Keratinocyte (primary cell): ENCODE data around the gene RABGAP1. TPM values are rescaled to one million over a fixed set of nuclear protein-coding genes. Genes with fewer than 3 reads are reported as not detected.

Experiments
- DNase-seq: peaks from one replicate; pipeline ENCODE4 v3.0.0-alpha.2; 2011; ENCODE audit warnings: low read depth, missing footprints, low spot score
- FAIRE-seq: peaks from 2 replicates; lab custom pipeline; 2011; peaks lifted over from hg19 to GRCh38; lab: Jason Lieb, UNC
- H2AFZ ChIP-seq: 2 replicates; pipeline ENCODE4 v1.6.0; 2012; ENCODE audit warnings: low read length, control low read depth, inconsistent platforms; ENCODE audit not compliant: control insufficient read depth
- H3K27ac ChIP-seq: 2 replicates; pipeline ENCODE4 v1.5.1; 2011; ENCODE audit warnings: low read length; ENCODE audit not compliant: control insufficient read depth, insufficient read depth
- H3K27me3 ChIP-seq: 3 replicates; pipeline ENCODE4 v1.6.0; 2011; ENCODE audit warnings: low read length; ENCODE audit not compliant: control insufficient read depth, insufficient read depth; ENCODE audit errors: extremely low read depth
- H3K36me3 ChIP-seq, 2 experiments: 2 replicates in 1 of 2; 3 replicates in 1 of 2; pipeline ENCODE4 v1.5.1; 2011; ENCODE audit warnings: low read length in 2 of 2, mild to moderate bottlenecking in 1 of 2; ENCODE audit not compliant: control insufficient read depth in 2 of 2, insufficient read depth in 2 of 2; ENCODE audit errors: extremely low read depth in 1 of 2
- H3K4me1 ChIP-seq: 3 replicates; pipeline ENCODE4 v1.5.1; 2011; ENCODE audit warnings: low read length; ENCODE audit not compliant: control insufficient read depth, insufficient read depth; ENCODE audit errors: extremely low read depth
- H3K4me2 ChIP-seq: 3 replicates; pipeline ENCODE4 v1.6.0; 2011; ENCODE audit warnings: low read depth, low read length; ENCODE audit not compliant: control insufficient read depth, insufficient read depth; ENCODE audit errors: extremely low read depth
- H3K4me3 ChIP-seq, 3 experiments: fragments of 200-600 bp in 1 of 3; sonication (generic) in 1 of 3; 2 replicates in 2 of 3; 3 replicates in 1 of 3; pipeline ENCODE4 v1.5.1; 2011 to 2016; ENCODE audit warnings: low read length in 3 of 3, mild to moderate bottlenecking in 3 of 3, control low read depth in 2 of 3, inconsistent platforms in 1 of 3, low read depth in 1 of 3, mixed read lengths in 1 of 3, mixed run types in 1 of 3, moderate library complexity in 1 of 3; ENCODE audit not compliant: control insufficient read depth in 2 of 3, insufficient read depth in 2 of 3; ENCODE audit errors: extremely low read depth in 1 of 3
- H3K79me2 ChIP-seq: 2 replicates; pipeline ENCODE4 v1.6.0; 2012; ENCODE audit warnings: low read length; ENCODE audit not compliant: control insufficient read depth, insufficient read depth
- H3K9ac ChIP-seq: 3 replicates; pipeline ENCODE4 v1.6.0; 2011; ENCODE audit warnings: low read length; ENCODE audit not compliant: control insufficient read depth, insufficient read depth; ENCODE audit errors: extremely low read depth
- H3K9me1 ChIP-seq: 3 replicates; pipeline ENCODE4 v1.6.0; 2011; ENCODE audit warnings: low read length; ENCODE audit not compliant: control insufficient read depth, insufficient read depth; ENCODE audit errors: extremely low read depth
- H3K9me3 ChIP-seq: 2 replicates; pipeline ENCODE4 v1.5.1; 2012; ENCODE audit warnings: low read depth, low read length; ENCODE audit not compliant: control insufficient read depth
- H4K20me1 ChIP-seq: 3 replicates; pipeline ENCODE4 v1.6.0; 2011; ENCODE audit warnings: low read length; ENCODE audit not compliant: control insufficient read depth, insufficient read depth; ENCODE audit errors: extremely low read depth
- EZH2 ChIP-seq: IDR thresholded peaks from one replicate; pipeline ENCODE4 v1.6.1; 2012; ENCODE audit warnings: inconsistent platforms, mild to moderate bottlenecking, low read length, moderate library complexity
- dilution Hi-C: fragments of 300-500 bp; cut with MboI; formaldehyde crosslinking; loops from one replicate; pipeline ENCODE4 v1.7.0; 2020; ENCODE audit warnings: low sequenced_read_pairs; ENCODE audit not compliant: extremely low pct_ligation_motif_present
- polyA plus RNA-seq, 5 experiments: library from polyadenylated mRNA; depleted of rRNA in 3 of 5; stranded (reverse) in 3 of 5; stranded (forward) in 1 of 5; unstranded in 1 of 5; fragments of >200 nt; gene quantifications; 1 replicate in 1 of 5; 2 replicates in 3 of 5; 3 replicates in 1 of 5; pipeline versions ENCODE4 v1.2.1 to v1.2.3, GENCODE V29; 2011 to 2012; ENCODE audit warnings: missing spikeins in 2 of 5, low read depth in 1 of 5, low replicate concordance in 1 of 5
- TF ChIP-seq, protein P1 (sequence below), 3 experiments: IDR thresholded peaks in 1 of 3; conservative IDR thresholded peaks in 1 of 3; optimal IDR thresholded peaks in 1 of 3; 2 replicates in 2 of 3; 3 replicates in 1 of 3; pipeline versions ENCODE3 to v1.5.1; 2011; ENCODE audit warnings: low read length in 3 of 3, mild to moderate bottlenecking in 3 of 3, moderate library complexity in 2 of 3, control low read depth in 1 of 3, inconsistent platforms in 1 of 3; ENCODE audit not compliant: insufficient read depth in 2 of 3; ENCODE audit errors: extremely low read depth in 1 of 3

RABGAP1 gene
- polyA plus RNA-seq, 1 donor (not counting 4 experiments of a cell fraction or from before 2014, with no cell fraction given), result 40.6 TPM

- Histone ChIP-seq H3K9me1 (no peaks in the 10 kb centered on the region), H3K4me3 (no peak overlapping the region), H3K27me3 (no peaks in the 10 kb centered on the region), H3K4me2 (no peak overlapping the region), H3K4me1 (peaks cover 22% of the 10 kb centered on the region), H3K27ac (no peak overlapping the region), H3K9me3 (no peaks in the 10 kb centered on the region), H2AFZ (no peak overlapping the region), H3K36me3 (no peaks in the 10 kb centered on the region), H3K79me2 (peaks cover 97% of the 10 kb centered on the region), H4K20me1 (peaks cover 9% of the 10 kb centered on the region), H3K9ac (no peak overlapping the region)
- TF ChIP-seq, protein P1, sequence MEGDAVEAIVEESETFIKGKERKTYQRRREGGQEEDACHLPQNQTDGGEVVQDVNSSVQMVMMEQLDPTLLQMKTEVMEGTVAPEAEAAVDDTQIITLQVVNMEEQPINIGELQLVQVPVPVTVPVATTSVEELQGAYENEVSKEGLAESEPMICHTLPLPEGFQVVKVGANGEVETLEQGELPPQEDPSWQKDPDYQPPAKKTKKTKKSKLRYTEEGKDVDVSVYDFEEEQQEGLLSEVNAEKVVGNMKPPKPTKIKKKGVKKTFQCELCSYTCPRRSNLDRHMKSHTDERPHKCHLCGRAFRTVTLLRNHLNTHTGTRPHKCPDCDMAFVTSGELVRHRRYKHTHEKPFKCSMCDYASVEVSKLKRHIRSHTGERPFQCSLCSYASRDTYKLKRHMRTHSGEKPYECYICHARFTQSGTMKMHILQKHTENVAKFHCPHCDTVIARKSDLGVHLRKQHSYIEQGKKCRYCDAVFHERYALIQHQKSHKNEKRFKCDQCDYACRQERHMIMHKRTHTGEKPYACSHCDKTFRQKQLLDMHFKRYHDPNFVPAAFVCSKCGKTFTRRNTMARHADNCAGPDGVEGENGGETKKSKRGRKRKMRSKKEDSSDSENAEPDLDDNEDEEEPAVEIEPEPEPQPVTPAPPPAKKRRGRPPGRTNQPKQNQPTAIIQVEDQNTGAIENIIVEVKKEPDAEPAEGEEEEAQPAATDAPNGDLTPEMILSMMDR (optimal IDR thresholded peaks at IDR 0.05 in 1 of 3, IDR thresholded peaks at IDR 0.05 in 1 of 3, conservative IDR thresholded peaks at IDR 0.05 in 1 of 3; ENCODE audit: extremely low read depth in 1 of 3, insufficient read depth in 2 of 3, low read length in 3 of 3), result no peak
- no peak for TF ChIP-seq EZH2
- DNase-seq (no peak), FAIRE-seq (no peak)
- dilution Hi-C loops, result no loop called here
These were observed 5.7 kb downstream of the RABGAP1 start for GRCh38 chr9:122946461-122947005.

- dilution Hi-C loops, result no loop called here
These were observed 7.5 kb downstream of the RABGAP1 start for GRCh38 chr9:122948313-122948712.

DNA sequence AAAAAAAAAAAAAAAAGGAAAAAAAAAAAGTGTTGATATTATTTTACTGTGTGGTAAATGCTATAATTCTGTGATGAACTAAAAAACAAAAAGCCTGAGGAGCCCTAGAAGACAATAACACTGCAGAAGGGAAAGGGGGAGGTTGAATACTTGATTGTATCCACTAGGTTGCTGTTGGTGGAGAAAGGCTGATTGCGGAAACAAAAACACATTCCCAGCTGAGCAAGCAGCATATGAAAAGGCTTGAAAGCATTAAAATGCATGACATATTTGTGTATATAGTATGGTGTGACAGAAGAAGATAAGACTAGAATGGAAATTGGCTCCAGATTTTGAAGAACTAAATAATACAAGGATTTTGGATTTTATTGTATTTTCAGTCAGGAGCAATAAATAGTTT is 8.9 kb downstream of the RABGAP1 start:
- no peaks in the 10 kb centered on the region for H3K9me1 ChIP-seq
- H3K4me3 ChIP-seq, result no peak overlapping the region
- TF ChIP-seq, protein P1 (optimal IDR thresholded peaks at IDR 0.05 in 1 of 3, IDR thresholded peaks at IDR 0.05 in 1 of 3, conservative IDR thresholded peaks at IDR 0.05 in 1 of 3; ENCODE audit: extremely low read depth in 1 of 3, insufficient read depth in 2 of 3, low read length in 3 of 3), result no peak
- no peak for TF ChIP-seq EZH2
- no peaks in the 10 kb centered on the region for H3K27me3 ChIP-seq
- peaks cover 0 to 2% of the 10 kb centered on the region in 2 experiments for H3K36me3 ChIP-seq
- peaks cover 15% of the 10 kb centered on the region for H4K20me1 ChIP-seq
- no peak overlapping the region for H3K9ac ChIP-seq
- FAIRE-seq, result no peak
- DNase-seq, result no peak
- no peak overlapping the region for H3K27ac ChIP-seq
- dilution Hi-C loops, result no loop called here
- H3K79me2 ChIP-seq, result peaks cover 91% of the 10 kb centered on the region
- H2AFZ ChIP-seq, result no peak overlapping the region
- H3K4me1 ChIP-seq, result peaks cover 22% of the 10 kb centered on the region
- no peak overlapping the region for H3K4me2 ChIP-seq
- H3K9me3 ChIP-seq, result no peaks in the 10 kb centered on the region

More at GRCh38 chr9:122948313-122948712, 7.5 kb downstream of the RABGAP1 start:
- H3K4me1 ChIP-seq, result peaks cover 11% of the 10 kb centered on the region
- no peaks in the 10 kb centered on the region for H3K9me1 ChIP-seq
- H4K20me1 ChIP-seq, result peaks cover 12% of the 10 kb centered on the region
- H3K79me2 ChIP-seq, result peaks cover 93% of the 10 kb centered on the region
- no peak overlapping the region for H3K4me2 ChIP-seq
- H2AFZ ChIP-seq, result no peak overlapping the region
- TF ChIP-seq EZH2, result no peak
- no peak for FAIRE-seq
- H3K27me3 ChIP-seq, result no peaks in the 10 kb centered on the region
- no peaks in the 10 kb centered on the region for H3K9me3 ChIP-seq
- no peak overlapping the region for H3K27ac ChIP-seq
- H3K9ac ChIP-seq, result no peak overlapping the region
- no peak for DNase-seq
- H3K4me3 ChIP-seq, result no peak overlapping the region
- peaks cover 0 to 2% of the 10 kb centered on the region in 2 experiments for H3K36me3 ChIP-seq
